Astrocyte (in vitro differentiated cells and primary cell): ENCODE measurements around the gene XPO6. TPM values are rescaled to one million over a fixed set of nuclear protein-coding genes. Genes with fewer than 3 reads are reported as not detected.

Source experiments
- DNase-seq: peaks from one replicate; pipeline ENCODE4 v3.0.0-alpha.2; 2010; ENCODE audit warnings: low read depth
- FAIRE-seq: peaks from 2 replicates; lab custom pipeline; 2011; peaks lifted over from hg19 to GRCh38; lab: Jason Lieb, UNC
- H2AFZ ChIP-seq: 2 replicates; pipeline ENCODE4 v1.6.0; 2012; ENCODE audit warnings: low read depth, low read length, inconsistent platforms
- H3K27ac ChIP-seq: 2 replicates; pipeline ENCODE4 v1.5.1; 2011; ENCODE audit warnings: low read depth, low read length, inconsistent platforms
- H3K27me3 ChIP-seq: 2 replicates; pipeline ENCODE4 v1.6.0; 2011; ENCODE audit warnings: low read length, inconsistent platforms; ENCODE audit not compliant: insufficient read depth
- H3K36me3 ChIP-seq: 2 replicates; pipeline ENCODE4 v1.5.1; 2011; ENCODE audit warnings: low read length, inconsistent platforms; ENCODE audit not compliant: insufficient read depth
- H3K4me1 ChIP-seq: 2 replicates; pipeline ENCODE4 v1.5.1; 2011; ENCODE audit warnings: low read length, inconsistent platforms; ENCODE audit not compliant: insufficient read depth
- H3K4me2 ChIP-seq: 2 replicates; pipeline ENCODE4 v1.6.0; 2012; ENCODE audit warnings: low read length, inconsistent platforms
- H3K4me3 ChIP-seq: 2 replicates; pipeline ENCODE4 v1.5.1; 2011; ENCODE audit warnings: low read depth, mild to moderate bottlenecking, low read length, inconsistent platforms; ENCODE audit not compliant: insufficient read depth
- H3K79me2 ChIP-seq: 2 replicates; pipeline ENCODE4 v1.6.0; 2012; ENCODE audit warnings: mild to moderate bottlenecking, low read length, inconsistent platforms; ENCODE audit not compliant: insufficient read depth
- H3K9ac ChIP-seq: 2 replicates; pipeline ENCODE4 v1.6.0; 2012; ENCODE audit warnings: mild to moderate bottlenecking, low read length, inconsistent platforms
- H3K9me3 ChIP-seq: 2 replicates; pipeline ENCODE4 v1.5.1; 2012; ENCODE audit warnings: low read depth, mild to moderate bottlenecking, low read length, inconsistent platforms; ENCODE audit not compliant: insufficient read depth
- H4K20me1 ChIP-seq: 2 replicates; pipeline ENCODE4 v1.6.0; 2012; ENCODE audit warnings: low read length, inconsistent platforms; ENCODE audit not compliant: insufficient read depth
- H3K27ac Mint-ChIP-seq: one replicate; pipeline ENCODE4 v1.8.0; 2021; ENCODE audit warnings: mild to moderate bottlenecking, mixed read lengths; ENCODE audit not compliant: unreplicated experiment
- H3K27me3 Mint-ChIP-seq: one replicate; pipeline ENCODE4 v1.8.0; 2021; ENCODE audit warnings: low read depth, mixed read lengths; ENCODE audit not compliant: unreplicated experiment
- H3K36me3 Mint-ChIP-seq: one replicate; pipeline ENCODE4 v1.8.0; 2021; ENCODE audit warnings: low read depth, mixed read lengths; ENCODE audit not compliant: unreplicated experiment
- H3K4me1 Mint-ChIP-seq: one replicate; pipeline ENCODE4 v1.8.0; 2021; ENCODE audit warnings: low read depth, mixed read lengths; ENCODE audit not compliant: unreplicated experiment
- H3K4me3 Mint-ChIP-seq: one replicate; pipeline ENCODE4 v1.8.0; 2021; ENCODE audit warnings: mild to moderate bottlenecking, moderate library complexity, mixed read lengths; ENCODE audit not compliant: unreplicated experiment
- H3K9me3 Mint-ChIP-seq: one replicate; pipeline ENCODE4 v1.8.0; 2021; ENCODE audit warnings: mild to moderate bottlenecking, mixed read lengths; ENCODE audit not compliant: unreplicated experiment
- EZH2 ChIP-seq: IDR thresholded peaks from 2 replicates; pipeline ENCODE4 v1.6.1; 2012; ENCODE audit warnings: mild to moderate bottlenecking, low read length, inconsistent platforms; ENCODE audit not compliant: insufficient read depth
- total RNA-seq: library from RNA; stranded (reverse); gene quantifications from 2 replicates; pipeline ENCODE4 v1.2.1, GENCODE V29; 2021
- TF ChIP-seq, protein P1 (sequence below): IDR thresholded peaks from 2 replicates; pipeline ENCODE4 v1.5.1; 2011; ENCODE audit warnings: low read depth, mild to moderate bottlenecking, inconsistent platforms, low read length, moderate library complexity; ENCODE audit not compliant: insufficient read depth

XPO6 gene
- total RNA-seq, 1 donor from 2014 or later, result 135 TPM

- H3K9me3 Mint-ChIP-seq, result no peaks in the 10 kb centered on the region
- H2AFZ ChIP-seq, result no peak overlapping the region
- H3K4me1 Mint-ChIP-seq, result no peaks in the 10 kb centered on the region
- no peaks in the 10 kb centered on the region for H3K27me3 ChIP-seq
- DNase-seq (no peak), FAIRE-seq (no peak)
- H3K4me3 ChIP-seq, result no peak overlapping the region
- peak overlapping the region; percentile 48 for H3K27ac Mint-ChIP-seq
- H3K9me3 ChIP-seq, result no peaks in the 10 kb centered on the region
- H3K79me2 ChIP-seq, result peaks cover 16% of the 10 kb centered on the region
- TF ChIP-seq, protein P1, sequence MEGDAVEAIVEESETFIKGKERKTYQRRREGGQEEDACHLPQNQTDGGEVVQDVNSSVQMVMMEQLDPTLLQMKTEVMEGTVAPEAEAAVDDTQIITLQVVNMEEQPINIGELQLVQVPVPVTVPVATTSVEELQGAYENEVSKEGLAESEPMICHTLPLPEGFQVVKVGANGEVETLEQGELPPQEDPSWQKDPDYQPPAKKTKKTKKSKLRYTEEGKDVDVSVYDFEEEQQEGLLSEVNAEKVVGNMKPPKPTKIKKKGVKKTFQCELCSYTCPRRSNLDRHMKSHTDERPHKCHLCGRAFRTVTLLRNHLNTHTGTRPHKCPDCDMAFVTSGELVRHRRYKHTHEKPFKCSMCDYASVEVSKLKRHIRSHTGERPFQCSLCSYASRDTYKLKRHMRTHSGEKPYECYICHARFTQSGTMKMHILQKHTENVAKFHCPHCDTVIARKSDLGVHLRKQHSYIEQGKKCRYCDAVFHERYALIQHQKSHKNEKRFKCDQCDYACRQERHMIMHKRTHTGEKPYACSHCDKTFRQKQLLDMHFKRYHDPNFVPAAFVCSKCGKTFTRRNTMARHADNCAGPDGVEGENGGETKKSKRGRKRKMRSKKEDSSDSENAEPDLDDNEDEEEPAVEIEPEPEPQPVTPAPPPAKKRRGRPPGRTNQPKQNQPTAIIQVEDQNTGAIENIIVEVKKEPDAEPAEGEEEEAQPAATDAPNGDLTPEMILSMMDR, result no peak
- TF ChIP-seq EZH2, result no peak
- no peak overlapping the region for H3K27ac ChIP-seq
- no peaks in the 10 kb centered on the region for H3K27me3 Mint-ChIP-seq
- H3K36me3 ChIP-seq, result peaks cover 38% of the 10 kb centered on the region
- no peaks in the 10 kb centered on the region for H3K4me1 ChIP-seq
- no peak overlapping the region for H3K9ac ChIP-seq
- no peak overlapping the region for H3K4me2 ChIP-seq
- H3K36me3 Mint-ChIP-seq, result peaks cover 14% of the 10 kb centered on the region
- H3K4me3 Mint-ChIP-seq, result no peak overlapping the region
- peaks cover 36% of the 10 kb centered on the region for H4K20me1 ChIP-seq
Measured at GRCh38 chr16:28112908-28113307, 98.9 kb downstream of the XPO6 start.

DNA sequence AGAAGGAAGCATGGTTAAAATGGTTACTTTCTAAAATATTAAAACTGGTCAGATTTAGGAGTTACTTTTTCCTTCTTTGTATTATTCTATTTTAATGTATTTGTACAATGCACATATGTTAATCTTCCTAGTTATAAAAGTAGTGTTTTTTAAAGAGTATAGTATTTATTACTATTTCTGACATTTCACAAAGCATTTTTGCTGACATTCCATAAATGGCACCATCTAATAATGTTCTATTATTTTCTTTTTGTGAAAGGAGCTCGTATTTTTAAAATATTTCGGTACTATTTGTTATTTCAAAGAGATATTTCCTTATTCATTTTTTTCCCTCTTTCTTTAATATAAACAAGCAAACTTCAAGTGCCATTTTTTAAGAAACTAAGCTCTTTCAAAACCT, 100.8 kb downstream of the XPO6 start:
- H3K9ac ChIP-seq, result no peak overlapping the region
- peaks cover 16% of the 10 kb centered on the region for H3K79me2 ChIP-seq
- DNase-seq, result no peak
- H2AFZ ChIP-seq, result no peak overlapping the region
- Mint-ChIP-seq H3K4me1 (no peaks in the 10 kb centered on the region), H3K36me3 (peaks cover 24% of the 10 kb centered on the region), H3K27ac (no peak overlapping the region), H3K4me3 (no peak overlapping the region), H3K27me3 (no peaks in the 10 kb centered on the region), H3K9me3 (no peaks in the 10 kb centered on the region)
- H3K4me3 ChIP-seq, result no peak overlapping the region
- TF ChIP-seq, protein P1, result no peak
- TF ChIP-seq EZH2, result no peak
- no peak overlapping the region for H3K27ac ChIP-seq
- no peak for FAIRE-seq
- no peaks in the 10 kb centered on the region for H3K4me1 ChIP-seq
- H4K20me1 ChIP-seq, result peaks cover 54% of the 10 kb centered on the region
- H3K27me3 ChIP-seq, result no peaks in the 10 kb centered on the region
- no peak overlapping the region for H3K4me2 ChIP-seq
- H3K36me3 ChIP-seq, result peaks cover 48% of the 10 kb centered on the region
- H3K9me3 ChIP-seq, result no peaks in the 10 kb centered on the region

- no peaks in the 10 kb centered on the region for H3K9me3 ChIP-seq
- peaks cover 55% of the 10 kb centered on the region for H4K20me1 ChIP-seq
- peaks cover 49% of the 10 kb centered on the region for H3K36me3 ChIP-seq
- DNase-seq (no peak), FAIRE-seq (no peak)
- H3K4me1 ChIP-seq, result no peaks in the 10 kb centered on the region
- no peaks in the 10 kb centered on the region for H3K27me3 ChIP-seq
- no peak overlapping the region for H2AFZ ChIP-seq
- no peak overlapping the region for H3K27ac ChIP-seq
- no peak overlapping the region for H3K9ac ChIP-seq
- peaks cover 16% of the 10 kb centered on the region for H3K79me2 ChIP-seq
- H3K4me2 ChIP-seq, result no peak overlapping the region
- peaks cover 21% of the 10 kb centered on the region for H3K36me3 Mint-ChIP-seq
- TF ChIP-seq EZH2, result no peak
- TF ChIP-seq, protein P1, result no peak
- H3K27me3 Mint-ChIP-seq, result no peaks in the 10 kb centered on the region
- H3K27ac Mint-ChIP-seq, result peak overlapping the region; percentile 7
- no peak overlapping the region for H3K4me3 ChIP-seq
- no peaks in the 10 kb centered on the region for H3K9me3 Mint-ChIP-seq
- H3K4me3 Mint-ChIP-seq, result no peak overlapping the region
- H3K4me1 Mint-ChIP-seq, result no peaks in the 10 kb centered on the region
Measured at GRCh38 chr16:28110479-28110878, 101.3 kb downstream of the XPO6 start.
